ENCODE results near the gene ANTKMT.

DNA sequence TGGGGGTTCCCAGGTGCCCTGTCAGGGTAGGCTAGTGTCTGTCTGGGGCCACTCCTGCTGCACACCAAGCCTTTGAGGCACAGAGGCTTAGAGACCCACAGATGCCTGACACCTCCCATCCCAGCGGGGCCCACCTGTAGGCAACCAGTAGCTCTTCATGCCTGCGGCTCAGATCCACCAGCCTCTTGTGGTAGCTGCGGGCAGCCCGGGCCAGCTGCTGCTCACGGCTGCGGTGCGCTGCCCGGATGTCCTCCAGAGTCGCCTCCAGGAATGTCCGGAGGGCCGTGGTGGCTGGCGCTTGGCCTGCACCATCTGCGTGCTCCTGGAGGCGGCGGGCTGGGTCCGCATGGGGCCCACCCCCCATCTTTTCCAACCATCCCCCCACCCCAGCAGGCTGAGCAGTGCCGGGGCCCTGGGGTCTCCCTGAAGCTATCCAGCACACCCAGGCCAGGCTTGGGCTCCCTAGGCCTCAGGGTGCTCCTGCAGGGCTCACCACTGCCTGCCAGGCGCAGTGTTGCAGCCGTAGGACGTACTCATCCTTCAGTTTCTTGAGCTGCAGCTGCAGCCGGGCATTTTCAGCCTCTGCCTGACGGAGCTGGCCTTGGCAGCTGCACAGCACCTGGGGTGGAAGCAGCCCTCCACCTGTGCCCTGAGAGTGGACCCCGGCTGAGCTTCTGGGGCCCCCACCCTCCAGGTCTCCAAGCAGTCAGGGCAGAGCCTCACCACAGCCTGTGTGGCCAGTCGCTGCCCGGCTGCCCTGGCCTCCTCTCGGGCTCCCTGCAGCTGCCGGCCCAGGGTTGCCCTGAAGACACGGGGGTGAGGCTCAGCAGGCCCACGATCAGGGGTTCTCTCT lies 3.5 kb downstream of the ANTKMT start:
- TF ChIP-seq EZH2 (IDR thresholded peaks at IDR 0.05; ENCODE audit: low read depth, low read length, severe bottlenecking) (no peak), MAFK (IDR thresholded peaks at IDR 0.05; ENCODE audit: low read depth, low read length) (no peak), CTCF (IDR thresholded peaks at IDR 0.05; ENCODE audit: control extremely low read depth in 1 of 3, insufficient read depth in 1 of 3, low read depth in 1 of 3, low read length in 3 of 3) (no peak), POLR2AphosphoS5 (IDR thresholded peaks at IDR 0.05; ENCODE audit: low read depth, low read length) (no peak; the same call in 1 of the 2 replicates), TBP (IDR thresholded peaks at IDR 0.05; ENCODE audit: low read depth, low read length) (no peak), RAD21 (IDR thresholded peaks at IDR 0.05 in 1 of 2, conservative IDR thresholded peaks at IDR 0.05 in 1 of 2; ENCODE audit: low read depth in 2 of 2, low read length in 2 of 2) (no peak), TEAD4 (IDR thresholded peaks at IDR 0.05; ENCODE audit: low read depth, low read length) (no peak), POLR2A (IDR thresholded peaks at IDR 0.05; ENCODE audit: control extremely low read depth in 1 of 2, low read depth in 2 of 2, low read length in 2 of 2) (no peak), TCF12 (IDR thresholded peaks at IDR 0.05; ENCODE audit: low read depth, low read length) (no peak), SP2 (IDR thresholded peaks at IDR 0.05; ENCODE audit: low read length) (no peak), RBBP5 (IDR thresholded peaks at IDR 0.05; ENCODE audit: borderline replicate concordance, low read depth, low read length) (no peak)
- TF ChIP-seq, protein P1, sequence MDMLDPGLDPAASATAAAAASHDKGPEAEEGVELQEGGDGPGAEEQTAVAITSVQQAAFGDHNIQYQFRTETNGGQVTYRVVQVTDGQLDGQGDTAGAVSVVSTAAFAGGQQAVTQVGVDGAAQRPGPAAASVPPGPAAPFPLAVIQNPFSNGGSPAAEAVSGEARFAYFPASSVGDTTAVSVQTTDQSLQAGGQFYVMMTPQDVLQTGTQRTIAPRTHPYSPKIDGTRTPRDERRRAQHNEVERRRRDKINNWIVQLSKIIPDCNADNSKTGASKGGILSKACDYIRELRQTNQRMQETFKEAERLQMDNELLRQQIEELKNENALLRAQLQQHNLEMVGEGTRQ (IDR thresholded peaks at IDR 0.05; ENCODE audit: low read length), result no peak
